Type B pancreatic cell (in vitro differentiated cells): Measurements from ENCODE around the gene NEDD4L. TPM values are rescaled to one million over a fixed set of nuclear protein-coding genes. Genes with fewer than 3 reads are reported as not detected.

ENCODE experiments used
- DNase-seq: peaks from one replicate; pipeline ENCODE4 v3.0.0; 2021; ENCODE audit warnings: mixed read lengths; ENCODE audit not compliant: unreplicated experiment; ENCODE audit errors: extremely low spot score
- H3K27ac Mint-ChIP-seq: 2 replicates; pipeline ENCODE4 v1.8.0; 2021; ENCODE audit warnings: mild to moderate bottlenecking, mixed read lengths
- H3K27me3 Mint-ChIP-seq: 2 replicates; pipeline ENCODE4 v1.8.0; 2021; ENCODE audit warnings: mixed read lengths
- H3K36me3 Mint-ChIP-seq: 2 replicates; pipeline ENCODE4 v1.8.0; 2021; ENCODE audit warnings: mixed read lengths
- H3K4me1 Mint-ChIP-seq: one replicate; pipeline ENCODE4 v1.8.0; 2021; ENCODE audit warnings: mixed read lengths; ENCODE audit not compliant: unreplicated experiment
- H3K4me3 Mint-ChIP-seq: 2 replicates; pipeline ENCODE4 v1.8.0; 2021; ENCODE audit warnings: mild to moderate bottlenecking, mixed read lengths
- H3K9me3 Mint-ChIP-seq: 2 replicates; pipeline ENCODE4 v1.8.0; 2021; ENCODE audit warnings: mixed read lengths
- CTCF ChIP-seq: fragments of 200-600 bp; sonication (generic); conservative IDR thresholded peaks from 2 replicates; pipeline ENCODE4 v1.5.0; 2021; ENCODE audit warnings: antibody characterized with exemption, mild to moderate bottlenecking
- total RNA-seq: library from RNA; stranded (reverse); gene quantifications from 2 replicates; pipeline ENCODE4 v1.2.1, GENCODE V29; 2021; ENCODE audit warnings: low replicate concordance

Gene NEDD4L
- total RNA-seq, 1 donor from 2014 or later: 84.7 TPM

- H3K27ac Mint-ChIP-seq: no peak overlapping the region
- peaks cover 11% of the 10 kb centered on the region for H3K36me3 Mint-ChIP-seq
- TF ChIP-seq CTCF: no peak
- H3K4me1 Mint-ChIP-seq: peaks cover 4% of the 10 kb centered on the region
- no peak overlapping the region for H3K4me3 Mint-ChIP-seq
- no peaks in the 10 kb centered on the region for H3K9me3 Mint-ChIP-seq
- no peak for DNase-seq
- H3K27me3 Mint-ChIP-seq: no peaks in the 10 kb centered on the region
These were observed 254.5 kb downstream of the NEDD4L start for GRCh38 chr18:58298251-58299134.

DNA sequence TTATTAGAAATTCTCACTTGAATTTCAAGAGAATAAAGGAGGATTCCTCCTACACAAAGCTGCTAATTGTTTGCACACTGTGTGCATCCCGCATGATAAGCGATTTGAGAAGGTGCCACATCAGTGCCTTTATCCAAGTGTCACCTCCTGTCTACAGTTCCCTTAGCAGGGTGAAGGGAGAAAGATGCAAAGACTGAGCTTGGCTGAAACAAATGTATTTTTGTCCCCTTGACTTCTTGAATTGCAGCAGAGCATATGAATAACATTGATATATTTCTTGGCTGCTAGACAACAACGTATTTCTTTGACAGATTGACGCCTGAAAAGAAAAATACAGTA lies 255.1 kb downstream of the NEDD4L start:
- Mint-ChIP-seq H3K4me1 (peaks cover 4% of the 10 kb centered on the region), H3K27me3 (no peaks in the 10 kb centered on the region), H3K36me3 (peaks cover 11% of the 10 kb centered on the region), H3K27ac (no peak overlapping the region), H3K4me3 (no peak overlapping the region), H3K9me3 (no peaks in the 10 kb centered on the region)
- no peak for TF ChIP-seq CTCF
- no peak for DNase-seq

DNA sequence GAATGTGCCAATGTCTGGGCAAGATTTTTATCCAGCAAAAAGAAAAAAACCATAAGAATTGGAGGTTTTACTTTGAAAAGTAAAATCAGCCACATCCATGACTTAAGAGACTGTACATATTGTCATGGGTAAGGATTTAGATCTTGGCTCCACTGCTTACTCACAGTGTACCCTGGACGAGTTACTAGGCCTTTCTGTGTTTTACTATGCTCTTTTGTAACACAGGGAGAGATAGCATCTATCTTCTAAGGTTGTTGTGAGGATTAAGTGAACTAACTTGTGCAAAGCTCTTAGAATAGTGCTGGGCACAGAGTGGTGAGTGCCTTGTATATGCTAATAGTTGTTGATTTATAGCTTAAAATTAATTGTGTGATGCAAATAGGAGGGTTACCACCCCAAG lies 255.9 kb downstream of the NEDD4L start:
- Mint-ChIP-seq H3K4me1 (peaks cover 4% of the 10 kb centered on the region), H3K27ac (no peak overlapping the region), H3K27me3 (no peaks in the 10 kb centered on the region), H3K9me3 (no peaks in the 10 kb centered on the region), H3K36me3 (peaks cover 11% of the 10 kb centered on the region), H3K4me3 (no peak overlapping the region)
- DNase-seq: no peak
- TF ChIP-seq CTCF: no peak

DNA sequence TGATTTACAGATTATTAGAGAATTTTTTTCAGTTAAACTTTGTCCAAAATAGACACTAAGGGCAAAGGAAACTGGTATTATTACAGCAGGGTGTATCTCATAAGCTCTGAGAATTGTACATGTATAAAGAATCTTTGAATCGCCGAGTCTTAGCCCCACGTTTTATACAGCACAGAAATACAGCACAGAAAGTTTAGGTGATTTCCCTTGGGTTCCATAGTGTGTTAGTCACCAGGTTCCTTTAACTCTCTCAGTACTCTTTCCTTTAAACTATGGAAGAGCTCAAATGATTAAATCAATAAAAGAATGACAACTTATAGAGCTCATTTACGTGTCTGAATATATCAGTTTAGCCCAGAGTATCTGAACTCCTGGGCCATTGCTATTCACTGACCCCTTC lies 256.8 kb downstream of the NEDD4L start:
- H3K36me3 Mint-ChIP-seq: peaks cover 9% of the 10 kb centered on the region
- no peak for TF ChIP-seq CTCF
- H3K27me3 Mint-ChIP-seq: no peaks in the 10 kb centered on the region
- H3K4me1 Mint-ChIP-seq: peaks cover 4% of the 10 kb centered on the region
- no peak overlapping the region for H3K4me3 Mint-ChIP-seq
- H3K27ac Mint-ChIP-seq: no peak overlapping the region
- no peak for DNase-seq
- H3K9me3 Mint-ChIP-seq: no peaks in the 10 kb centered on the region

DNA sequence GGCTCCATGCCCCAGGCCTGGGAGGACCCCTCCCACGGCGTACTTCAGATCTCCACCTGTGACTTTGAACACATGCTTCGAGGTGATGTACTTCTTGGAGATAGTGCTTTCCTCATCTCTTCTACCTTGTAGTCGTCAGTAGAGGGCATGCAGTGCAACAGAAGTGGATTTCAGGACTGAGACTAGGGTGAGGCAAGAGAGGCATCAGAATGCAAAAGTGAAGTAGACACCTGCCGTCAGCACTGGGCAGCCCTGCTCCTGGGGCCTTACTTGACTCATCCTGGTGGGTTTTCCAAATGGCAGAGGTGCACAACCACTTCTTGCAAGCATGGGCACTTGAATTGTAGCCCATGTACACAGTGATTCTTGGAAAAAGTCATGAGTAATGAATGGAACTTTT lies 258.8 kb downstream of the NEDD4L start:
- Mint-ChIP-seq H3K4me1 (peaks cover 4% of the 10 kb centered on the region), H3K27me3 (no peaks in the 10 kb centered on the region), H3K36me3 (peaks cover 9% of the 10 kb centered on the region), H3K27ac (no peak overlapping the region), H3K9me3 (no peaks in the 10 kb centered on the region), H3K4me3 (no peak overlapping the region)
- DNase-seq: no peak
- TF ChIP-seq CTCF: no peak
